IMR-90 (cell line): ENCODE measurements around the gene DGAT2. TPM values are rescaled to one million over a fixed set of nuclear protein-coding genes. Genes with fewer than 3 reads are reported as not detected.

Experiments used
- ATAC-seq: fragments of 200-7000 bp; cut with Tn5 transposase; 2 replicates; pipeline ENCODE4 v1.9.1; 2020; ENCODE audit warnings: low read depth, mild to moderate bottlenecking, moderate library complexity
- BruUV-seq: library from RNA; stranded (reverse); fragments of 400-500 nt; replicated peaks from 2 replicates; lab custom pipeline; 2021; lab: Mats Ljungman, UMichigan
- CTCF ChIA-PET: fragments of 300-600 bp; formaldehyde crosslinking; extraction: SDS; loops from one replicate; lab custom pipeline; 2021; ENCODE audit warnings: antibody characterized with exemption; lab: Yijun Ruan, JAX
- POLR2A ChIA-PET: fragments of 300-600 bp; sonication (Branson Sonifier 250); formaldehyde crosslinking; loops from one replicate; lab custom pipeline; 2022; ENCODE audit warnings: antibody characterized with exemption; ENCODE audit not compliant: unreplicated experiment; lab: Charles Lee
- DNase-seq: peaks from one replicate; pipeline ENCODE4 v3.0.0; 2013
- H2AFZ ChIP-seq: replicated peaks from 2 replicates; pipeline ENCODE3; 2013; ENCODE audit warnings: low read length, mild to moderate bottlenecking; ENCODE audit not compliant: poor library complexity
- H2AK5ac ChIP-seq: 2 replicates; pipeline ENCODE4 v1.6.1; 2013; ENCODE audit warnings: low read depth, low read length, inconsistent platforms
- H2AK9ac ChIP-seq: replicated peaks from 2 replicates; pipeline ENCODE3; 2013; ENCODE audit warnings: mild to moderate bottlenecking, low read depth, low read length, moderate library complexity; ENCODE audit not compliant: poor library complexity
- H2BK120ac ChIP-seq: 2 replicates; pipeline ENCODE4 v1.6.1; 2013; ENCODE audit warnings: low read depth, low read length, inconsistent platforms
- H2BK15ac ChIP-seq: 3 replicates; pipeline ENCODE4 v1.6.1; 2013; ENCODE audit warnings: low read depth, low read length, inconsistent platforms
- H2BK20ac ChIP-seq: 2 replicates; pipeline ENCODE4 v1.6.1; 2013; ENCODE audit warnings: low read depth, mild to moderate bottlenecking, inconsistent platforms, low read length, moderate library complexity
- H2BK5ac ChIP-seq: 2 replicates; pipeline ENCODE4 v1.6.1; 2013; ENCODE audit warnings: mild to moderate bottlenecking, low read depth, low read length, inconsistent platforms; ENCODE audit not compliant: poor library complexity, severe bottlenecking
- H3K14ac ChIP-seq: replicated peaks from 2 replicates; pipeline ENCODE4 v1.6.1; 2013; ENCODE audit warnings: low read depth, low read length, inconsistent platforms
- H3K18ac ChIP-seq: 2 replicates; pipeline ENCODE4 v1.6.1; 2013; ENCODE audit warnings: low read depth, low read length, control low read depth
- H3K23ac ChIP-seq: 2 replicates; pipeline ENCODE4 v1.6.1; 2013; ENCODE audit warnings: low read depth, low read length, inconsistent platforms
- H3K27ac ChIP-seq: 2 replicates; pipeline ENCODE4 v1.5.1; 2013; ENCODE audit warnings: mild to moderate bottlenecking, control low read depth, low read length; ENCODE audit not compliant: insufficient read depth
- H3K27me3 ChIP-seq: 2 replicates; pipeline ENCODE4 v1.6.1; 2013; ENCODE audit warnings: low read length; ENCODE audit not compliant: control insufficient read depth, insufficient read depth
- H3K36me3 ChIP-seq: 2 replicates; pipeline ENCODE4 v1.6.1; 2013; ENCODE audit warnings: low read length, mixed read lengths; ENCODE audit not compliant: control insufficient read depth, insufficient read depth
- H3K4ac ChIP-seq: 2 replicates; pipeline ENCODE4 v1.6.1; 2013; ENCODE audit warnings: low read depth, low read length, inconsistent platforms
- H3K4me1 ChIP-seq: 2 replicates; pipeline ENCODE4 v1.6.1; 2013; ENCODE audit warnings: low read length, mixed read lengths; ENCODE audit not compliant: control insufficient read depth, insufficient read depth
- H3K4me2 ChIP-seq: 2 replicates; pipeline ENCODE4 v1.6.1; 2013; ENCODE audit warnings: low read depth, mild to moderate bottlenecking, control low read depth, low read length, moderate library complexity
- H3K4me3 ChIP-seq: 2 replicates; pipeline ENCODE4 v1.5.1; 2013; ENCODE audit warnings: low read depth, mild to moderate bottlenecking, control low read depth, low read length, moderate library complexity; ENCODE audit not compliant: insufficient read depth
- H3K56ac ChIP-seq: 2 replicates; pipeline ENCODE4 v1.6.1; 2013; ENCODE audit warnings: low read length, inconsistent platforms; ENCODE audit not compliant: insufficient read depth; ENCODE audit errors: extremely low read depth
- H3K79me1 ChIP-seq, 2 experiments: 2 replicates each; pipeline ENCODE4 v1.6.1; 2013; ENCODE audit warnings: low read length in 2 of 2, inconsistent platforms in 1 of 2, low read depth in 1 of 2
- H3K9ac ChIP-seq: 2 replicates; pipeline ENCODE4 v1.6.1; 2013; ENCODE audit warnings: low read depth, low read length, control low read depth
- H3K9me1 ChIP-seq: 2 replicates; pipeline ENCODE4 v1.6.1; 2013; ENCODE audit warnings: low read length, inconsistent platforms; ENCODE audit not compliant: insufficient read depth
- H3K9me3 ChIP-seq: 2 replicates; pipeline ENCODE4 v1.6.1; 2013; ENCODE audit warnings: low read length; ENCODE audit not compliant: control insufficient read depth, insufficient read depth
- H4K20me1 ChIP-seq: 2 replicates; pipeline ENCODE4 v1.6.1; 2013; ENCODE audit warnings: low read length, inconsistent platforms; ENCODE audit not compliant: insufficient read depth
- H4K5ac ChIP-seq: 2 replicates; pipeline ENCODE4 v1.6.1; 2013; ENCODE audit warnings: mild to moderate bottlenecking, low read depth, low read length, control low read depth
- H4K8ac ChIP-seq, 2 experiments: 2 replicates each; pipeline ENCODE4 v1.6.1; 2013; ENCODE audit warnings: low read depth in 2 of 2, low read length in 2 of 2, control low read depth in 1 of 2, inconsistent platforms in 1 of 2
- H4K91ac ChIP-seq: 2 replicates; pipeline ENCODE4 v1.6.1; 2013; ENCODE audit warnings: low read depth, low read length, inconsistent platforms; ENCODE audit not compliant: insufficient read depth
- CEBPB ChIP-seq: IDR thresholded peaks from 2 replicates; pipeline ENCODE4 v1.6.1; 2012; ENCODE audit warnings: low read depth, low read length, improper control_type of control experiment
- CHD1 ChIP-seq: IDR thresholded peaks from 2 replicates; pipeline ENCODE4 v1.6.1; 2012; ENCODE audit warnings: low read depth, low read length, improper control_type of control experiment
- CTCF ChIP-seq: conservative IDR thresholded peaks from 2 replicates; pipeline ENCODE4 v1.5.1; 2012; ENCODE audit warnings: mild to moderate bottlenecking, low read depth, low read length, improper control_type of control experiment
- ELK1 ChIP-seq: fragments of 150-350 bp; IDR thresholded peaks from 2 replicates; pipeline ENCODE4 v1.6.1; 2016; ENCODE audit warnings: low read depth, mild to moderate bottlenecking, low read length, moderate library complexity, borderline replicate concordance
- MAFK ChIP-seq: IDR thresholded peaks from 2 replicates; pipeline ENCODE4 v1.6.1; 2012; ENCODE audit warnings: low read depth, low read length, improper control_type of control experiment
- MAZ ChIP-seq: IDR thresholded peaks from 2 replicates; pipeline ENCODE4 v1.6.1; 2012; ENCODE audit warnings: low read depth, mild to moderate bottlenecking, low read length, improper control_type of control experiment, moderate library complexity, borderline replicate concordance
- MXI1 ChIP-seq: IDR thresholded peaks from 2 replicates; pipeline ENCODE4 v1.6.1; 2012; ENCODE audit warnings: low read depth, mild to moderate bottlenecking, low read length, moderate library complexity, borderline replicate concordance
- POLR2A ChIP-seq: IDR thresholded peaks from 2 replicates; pipeline ENCODE4 v1.6.1; 2012; ENCODE audit warnings: mild to moderate bottlenecking, low read depth, low read length
- RAD21 ChIP-seq: IDR thresholded peaks from 2 replicates; pipeline ENCODE4 v1.6.1; 2012; ENCODE audit warnings: low read length, improper control_type of control experiment
- RCOR1 ChIP-seq: IDR thresholded peaks from 2 replicates; pipeline ENCODE4 v1.6.1; 2012; ENCODE audit warnings: mild to moderate bottlenecking, low read length, improper control_type of control experiment; ENCODE audit not compliant: insufficient replicate concordance
- RFX5 ChIP-seq: IDR thresholded peaks from 2 replicates; pipeline ENCODE4 v1.8.0; 2012; ENCODE audit warnings: low read depth, mild to moderate bottlenecking, low read length, moderate library complexity
- USF2 ChIP-seq: fragments of 150-350 bp; IDR thresholded peaks from 2 replicates; pipeline ENCODE4 v1.6.1; 2017; ENCODE audit warnings: mild to moderate bottlenecking, antibody characterized with exemption, low read length, low read depth
- WGBS, 2 experiments: methylation state at CpG; one replicate each; pipeline versions ENCODE4 v1.1.5 to v1.1.7; 2013; ENCODE audit warnings: missing lambda C conversion rate in 2 of 2; ENCODE audit not compliant: insufficient read length in 1 of 2; ENCODE audit errors: extremely low coverage in 2 of 2; 5-methylcytosine and 5-hydroxymethylcytosine counted together
- dilution Hi-C: fragments of 300-500 bp; cut with HindIII; formaldehyde crosslinking; loops from one replicate; pipeline ENCODE4 v1.14.3; 2018; ENCODE audit warnings: low sequenced_read_pairs; ENCODE audit not compliant: unreplicated experiment
- in situ Hi-C: fragments of 300-500 bp; cut with MboI; formaldehyde crosslinking; loops from 3 replicates; pipeline ENCODE4 v1.14.3; 2019; ENCODE audit warnings: low sequenced_read_pairs, inconsistent platforms, mixed read lengths
- intact Hi-C: fragments of 100-400 bp; cut with micrococcal nuclease; formaldehyde crosslinking; loops from 2 replicates; pipeline ENCODE4 v1.10.0; 2022
- polyA plus RNA-seq, 3 experiments: library from polyadenylated mRNA; depleted of rRNA; stranded (reverse); fragments of >200 nt; gene quantifications; 2 replicates each; pipeline ENCODE4 v1.2.3, GENCODE V29; 2012; ENCODE audit warnings: low replicate concordance in 1 of 3
- total RNA-seq: library from RNA; depleted of rRNA; stranded (reverse); fragments of >200 nt; gene quantifications from 2 replicates; pipeline ENCODE4 v1.2.3, GENCODE V29; 2012

The DGAT2 gene
- total and polyA plus RNA-seq, 2 of the 4 experiments (the other 2 are of a cell fraction): 2.3 to 2.4 TPM

GRCh38 chr11:75757651-75758050 lies 10.9 kb upstream of the DGAT2 start:
- no peak overlapping the region for H3K4ac ChIP-seq
- H3K79me1 ChIP-seq: no peaks in the 10 kb centered on the region
- no peak overlapping the region for H2AK9ac ChIP-seq
- no peak overlapping the region for H2BK120ac ChIP-seq
- no peak overlapping the region for H3K4me2 ChIP-seq
- intact Hi-C loops (no loop called here), in situ Hi-C loops (no loop called here), dilution Hi-C loops (no loop called here)
- no peak overlapping the region for H2AK5ac ChIP-seq
- TF ChIP-seq RCOR1 (no peak), CEBPB (no peak), MAFK (no peak), RAD21 (no peak), USF2 (no peak), MXI1 (no peak), ELK1 (no peak), CTCF (no peak), RFX5 (no peak), POLR2A (no peak), CHD1 (no peak), MAZ (no peak)
- no peak overlapping the region for H3K9ac ChIP-seq
- ATAC-seq (no peak), DNase-seq (no peak)
- BruUV-seq: no TSS peak
- H4K8ac ChIP-seq: no peak overlapping the region
- H3K9me3 ChIP-seq: no peaks in the 10 kb centered on the region
- ChIA-PET CTCF (interaction anchor here (0.6 kb wide), 1 partner anchor 921 kb away, joined by 3 read pairs; no protein-coding TSS in a partner anchor), POLR2A (no interaction called here)
- H3K36me3 ChIP-seq: no peaks in the 10 kb centered on the region
- no peak overlapping the region for H3K56ac ChIP-seq
- H3K23ac ChIP-seq: no peak overlapping the region
- no peak overlapping the region for H4K91ac ChIP-seq
- no peaks in the 10 kb centered on the region for H3K9me1 ChIP-seq
- H3K18ac ChIP-seq: no peak overlapping the region
- no CpG with 5 or more reads among the region's 2 CpGs for WGBS, 2 experiments
- no peaks in the 10 kb centered on the region for H3K4me1 ChIP-seq
- H3K27ac ChIP-seq: no peak overlapping the region
- H2AFZ ChIP-seq: no peak overlapping the region
- no peaks in the 10 kb centered on the region for H4K20me1 ChIP-seq
- no peak overlapping the region for H2BK20ac ChIP-seq
- H3K27me3 ChIP-seq: peaks cover 3% of the 10 kb centered on the region; the same call in 1 of the 2 replicates
- no peak overlapping the region for H2BK15ac ChIP-seq
- H4K5ac ChIP-seq: no peak overlapping the region
- no peak overlapping the region for H3K14ac ChIP-seq
- H2BK5ac ChIP-seq: no peak overlapping the region
- no peak overlapping the region for H3K4me3 ChIP-seq
